NCI-H1417 (cell line): Measurements from ENCODE around the gene TDP2.

Source experiments
- DNase-seq, 3 experiments: peaks; one replicate each; lab custom pipeline; 2025; lab: John Stamatoyannopoulos, UW

The TDP2 gene

GRCh38 chr6:24666641-24667377 is at the start of gene TDP2, which contains the start of gene ACOT13:
Gene TDP2 (minus strand): TSS chr6:24666899. CDS start chr6:24666862, 37 bp downstream.
Gene ACOT13 (plus strand): TSS chr6:24667077. CDS start chr6:24667264, 187 bp downstream.
- peak; percentile 97 to 98 (median 97) for DNase-seq

- DNase-seq: no peak
Observed at GRCh38 chr6:24710519-24711303, 44.0 kb upstream of the TDP2 start.

- DNase-seq: no peak
Observed at GRCh38 chr6:24709014-24709711, 42.5 kb upstream of the TDP2 start.

- DNase-seq: no peak
Observed at GRCh38 chr6:24708612-24709011, 41.9 kb upstream of the TDP2 start.

- no peak for DNase-seq
Observed at GRCh38 chr6:24704468-24704867, 37.8 kb upstream of the TDP2 start.

GRCh38 chr6:24702720-24703282 is 36.1 kb upstream of the TDP2 start:
- DNase-seq: no peak

- no peak for DNase-seq
Observed at GRCh38 chr6:24699521-24700359, 33.0 kb upstream of the TDP2 start.

GRCh38 chr6:24696097-24696496 is 29.4 kb upstream of the TDP2 start:
- no peak for DNase-seq

GRCh38 chr6:24695635-24696034 is 28.9 kb upstream of the TDP2 start:
- DNase-seq: peak; percentile 33 to 75 (median 51)

GRCh38 chr6:24694198-24694597 is 27.5 kb upstream of the TDP2 start:
- no peak for DNase-seq

GRCh38 chr6:24692848-24693592 is 26.3 kb upstream of the TDP2 start:
- no peak for DNase-seq

GRCh38 chr6:24692415-24692814 is 25.7 kb upstream of the TDP2 start:
- DNase-seq: no peak

GRCh38 chr6:24692003-24692402 is 25.3 kb upstream of the TDP2 start:
- no peak for DNase-seq

- no peak for DNase-seq
Observed at GRCh38 chr6:24691550-24691949, 24.9 kb upstream of the TDP2 start.

GRCh38 chr6:24690593-24690992 is 23.9 kb upstream of the TDP2 start:
- DNase-seq: no peak

- DNase-seq: no peak
Observed at GRCh38 chr6:24689964-24690363, 23.3 kb upstream of the TDP2 start.

GRCh38 chr6:24686946-24687345 is 20.2 kb upstream of the TDP2 start:
- DNase-seq: no peak

GRCh38 chr6:24686408-24686807 is 19.7 kb upstream of the TDP2 start:
- no peak for DNase-seq

- peak in 1 of 3 experiments; percentile 22 for DNase-seq
Observed at GRCh38 chr6:24683297-24684296, 16.9 kb upstream of the TDP2 start.
